ENCODE results near the gene IRF2.

- no peak for TF ChIP-seq CTCF (IDR thresholded peaks at IDR 0.05)
- no peak for TF ChIP-seq EZH2 (IDR thresholded peaks at IDR 0.05; ENCODE audit: borderline replicate concordance, insufficient read depth, low read depth, low read length, poor library complexity, severe bottlenecking)
Measured at GRCh38 chr4:184498598-184498997, 24.2 kb upstream of the IRF2 start.
